Measurements from ENCODE around the gene RGSL1. TPM values are rescaled to one million over a fixed set of nuclear protein-coding genes. Genes with fewer than 3 reads are reported as not detected.

The RGSL1 gene
- total RNA-seq, 1 donor = not detected

DNA sequence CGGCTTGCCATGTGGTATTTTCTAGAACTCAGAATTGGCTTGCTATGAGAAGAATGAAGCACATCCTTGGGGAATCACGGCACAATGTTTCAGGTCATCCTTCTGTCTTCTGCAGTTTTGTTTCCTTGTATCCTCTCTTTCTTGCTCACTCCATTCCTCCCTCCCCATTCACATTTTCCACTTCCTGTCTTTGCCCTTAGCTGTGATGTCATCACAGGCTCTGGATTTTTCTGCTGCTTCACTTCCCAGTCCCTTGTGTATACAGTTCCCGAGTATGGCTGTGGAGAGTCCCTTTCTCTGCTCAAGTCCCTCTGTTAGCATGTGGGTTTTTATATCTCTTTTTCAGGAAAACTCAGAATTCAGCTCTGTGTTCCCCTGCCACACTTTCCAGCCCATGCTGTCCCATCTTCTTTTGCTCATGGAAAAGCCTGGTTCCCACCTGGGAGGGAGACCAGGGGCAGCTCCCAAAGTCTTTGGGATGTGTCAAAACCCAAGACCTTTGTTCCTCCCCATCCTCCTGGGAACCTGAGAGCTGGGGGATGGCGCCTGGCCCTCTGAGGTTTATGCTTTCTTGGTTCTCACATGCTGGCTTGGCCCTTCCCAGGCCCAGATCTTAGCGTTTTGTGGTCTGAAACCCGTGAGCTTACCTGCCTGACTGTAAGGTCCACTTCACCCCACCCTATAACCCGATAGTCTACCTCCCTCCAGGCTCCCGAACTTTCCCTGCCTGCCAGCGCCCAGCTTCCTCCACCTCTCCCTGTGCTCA is 159.1 kb downstream of the RGSL1 start:
- Histone ChIP-seq H3K27ac (ENCODE audit: low read depth, low read length) (no peak overlapping the region), H4K20me1 (ENCODE audit: insufficient read depth, low read length) (no peaks in the 10 kb centered on the region), H3K4me2 (ENCODE audit: insufficient read depth, low read length) (no peak overlapping the region), H3K4me1 (ENCODE audit: insufficient read depth, low read length) (peaks cover 15% of the 10 kb centered on the region), H2AFZ (ENCODE audit: low read length) (peak overlapping the region; percentile 12), H3K36me3 (ENCODE audit: insufficient read depth, low read length) (no peaks in the 10 kb centered on the region), H3K27me3 (ENCODE audit: insufficient read depth, low read length) (no peaks in the 10 kb centered on the region), H3K4me3 (ENCODE audit: insufficient read depth, low read length) (no peak overlapping the region), H3K9me3 (ENCODE audit: low read depth, low read length) (no peaks in the 10 kb centered on the region), H3K79me2 (ENCODE audit: insufficient read depth, low read length) (no peaks in the 10 kb centered on the region)
- TF ChIP-seq, protein P1, sequence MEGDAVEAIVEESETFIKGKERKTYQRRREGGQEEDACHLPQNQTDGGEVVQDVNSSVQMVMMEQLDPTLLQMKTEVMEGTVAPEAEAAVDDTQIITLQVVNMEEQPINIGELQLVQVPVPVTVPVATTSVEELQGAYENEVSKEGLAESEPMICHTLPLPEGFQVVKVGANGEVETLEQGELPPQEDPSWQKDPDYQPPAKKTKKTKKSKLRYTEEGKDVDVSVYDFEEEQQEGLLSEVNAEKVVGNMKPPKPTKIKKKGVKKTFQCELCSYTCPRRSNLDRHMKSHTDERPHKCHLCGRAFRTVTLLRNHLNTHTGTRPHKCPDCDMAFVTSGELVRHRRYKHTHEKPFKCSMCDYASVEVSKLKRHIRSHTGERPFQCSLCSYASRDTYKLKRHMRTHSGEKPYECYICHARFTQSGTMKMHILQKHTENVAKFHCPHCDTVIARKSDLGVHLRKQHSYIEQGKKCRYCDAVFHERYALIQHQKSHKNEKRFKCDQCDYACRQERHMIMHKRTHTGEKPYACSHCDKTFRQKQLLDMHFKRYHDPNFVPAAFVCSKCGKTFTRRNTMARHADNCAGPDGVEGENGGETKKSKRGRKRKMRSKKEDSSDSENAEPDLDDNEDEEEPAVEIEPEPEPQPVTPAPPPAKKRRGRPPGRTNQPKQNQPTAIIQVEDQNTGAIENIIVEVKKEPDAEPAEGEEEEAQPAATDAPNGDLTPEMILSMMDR (IDR thresholded peaks at IDR 0.05; ENCODE audit: extremely low read depth, low read depth, low read length) = no peak
- no peak for DNase-seq (ENCODE audit: insufficient read length, low spot score, missing footprints)

Small RNAs within 50 kb of the gene (small RNA-seq; reads per million reads assigned to genes)
- gene RF00017 = not detected

Other genes starting within 250 kb of the RGSL1 start
- 219 and 259 TPM in 2 replicates for gene GLUL, start 58.4 kb upstream of the RGSL1 start, total RNA-seq
- gene TEDDM1, start 49.5 kb upstream of the RGSL1 start, total RNA-seq = not detected in 2 replicates
- 7.2 and 9.1 TPM in 2 replicates for gene RNASEL, start 139.1 kb downstream of the RGSL1 start, total RNA-seq
- gene RGS16, start 154.2 kb downstream of the RGSL1 start, total RNA-seq = under 0.01 and 0.29 TPM in 2 replicates
- not detected in 2 replicates for gene RGS8, start 234.4 kb downstream of the RGSL1 start, total RNA-seq

Data from osteoblast (primary cell).